GM12878 (cell line): ENCODE measurements around the gene PPP4R3B. TPM values are rescaled to one million over a fixed set of nuclear protein-coding genes. Genes with fewer than 3 reads are reported as not detected.

ENCODE experiments used
- ATAC-seq: fragments of 200-7000 bp; cut with Tn5 transposase; 3 replicates; pipeline ENCODE4 v1.9.1; 2020; ENCODE audit warnings: mild to moderate bottlenecking, moderate library complexity
- BruUV-seq: library from RNA; stranded (reverse); fragments of 400-500 nt; replicated peaks from 2 replicates; lab custom pipeline; 2021; lab: Mats Ljungman, UMichigan
- CTCF ChIA-PET: fragments of 300-600 bp; sonication (Branson Sonifier 250); formaldehyde crosslinking; extraction: SDS; loops from one replicate; lab custom pipeline; 2021; ENCODE audit warnings: inconsistent platforms; lab: Yijun Ruan, JAX
- POLR2A ChIA-PET: fragments of 350-600 bp; formaldehyde crosslinking; extraction: SDS; loops from one replicate; lab custom pipeline; 2021; ENCODE audit warnings: inconsistent platforms; lab: Charles Lee
- RAD21 ChIA-PET: fragments of 300-600 bp; sonication (Branson Sonifier 250); formaldehyde crosslinking; loops from one replicate; lab custom pipeline; 2023; ENCODE audit warnings: antibody characterized with exemption; ENCODE audit not compliant: unreplicated experiment; lab: Charles Lee
- SMC1A ChIA-PET: fragments of 300-600 bp; sonication (Branson Sonifier 250); formaldehyde crosslinking; loops from one replicate; lab custom pipeline; 2023; ENCODE audit not compliant: unreplicated experiment, uncharacterized antibody; lab: Charles Lee
- DNase-seq: peaks from one replicate; pipeline ENCODE4 v3.0.0-alpha.2; 2011; ENCODE audit warnings: low read depth, low spot score
- FAIRE-seq: peaks from 3 replicates; lab custom pipeline; 2011; peaks lifted over from hg19 to GRCh38; lab: Jason Lieb, UNC
- H2AFZ ChIP-seq: 2 replicates; pipeline ENCODE4 v1.6.0; 2011; ENCODE audit warnings: low read depth, low read length, control low read depth; ENCODE audit not compliant: control insufficient read depth
- H3K27ac ChIP-seq: 2 replicates; pipeline ENCODE4 v1.5.1; 2011; ENCODE audit warnings: control low read depth; ENCODE audit not compliant: control insufficient read depth, insufficient read depth
- H3K27me3 ChIP-seq, 2 experiments: replicated peaks in 1 of 2; 2 replicates each; pipeline versions ENCODE4 v1.6.0 to v1.6.1; 2011; ENCODE audit warnings: low read length in 1 of 2; ENCODE audit not compliant: control insufficient read depth in 2 of 2, insufficient read depth in 2 of 2
- H3K36me3 ChIP-seq, 2 experiments: 2 replicates each; pipeline ENCODE4 v1.5.1; 2011; ENCODE audit warnings: low read length in 1 of 2; ENCODE audit not compliant: control insufficient read depth in 2 of 2, insufficient read depth in 2 of 2
- H3K4me1 ChIP-seq: 2 replicates; pipeline ENCODE4 v1.6.1; 2011; ENCODE audit warnings: mild to moderate bottlenecking, low read length, moderate library complexity, mixed read lengths; ENCODE audit not compliant: control insufficient read depth, insufficient read depth
- H3K4me2 ChIP-seq: 2 replicates; pipeline ENCODE4 v1.6.0; 2011; ENCODE audit warnings: control low read depth; ENCODE audit not compliant: control insufficient read depth, insufficient read depth
- H3K4me3 ChIP-seq: fragments of 200-600 bp; sonication (generic); 2 replicates; pipeline ENCODE4 v1.5.1; 2016
- H3K79me2 ChIP-seq: 2 replicates; pipeline ENCODE4 v1.6.0; 2011; ENCODE audit warnings: low read length; ENCODE audit not compliant: control insufficient read depth, insufficient read depth
- H3K9ac ChIP-seq: 2 replicates; pipeline ENCODE4 v1.8.0; 2011; ENCODE audit warnings: low read length, control low read depth, mixed read lengths; ENCODE audit not compliant: control insufficient read depth, insufficient read depth
- H3K9me3 ChIP-seq: replicated peaks from 3 replicates; pipeline ENCODE4 v1.5.1; 2011; ENCODE audit warnings: mild to moderate bottlenecking, low read length; ENCODE audit not compliant: control insufficient read depth, insufficient read depth
- H4K20me1 ChIP-seq: 2 replicates; pipeline ENCODE4 v1.6.0; 2011; ENCODE audit not compliant: control insufficient read depth, insufficient read depth
- CREB1 ChIP-seq: IDR thresholded peaks from 2 replicates; pipeline ENCODE4 v1.6.1; 2012; ENCODE audit warnings: low read depth, mild to moderate bottlenecking, inconsistent platforms
- GATAD2B ChIP-seq: fragments of 450-650 bp; conservative IDR thresholded peaks from 2 replicates; pipeline ENCODE4 v1.6.1; 2017; ENCODE audit warnings: low read depth, mild to moderate bottlenecking, moderate library complexity
- HCFC1 ChIP-seq: fragments of 150-350 bp; IDR thresholded peaks from 2 replicates; pipeline ENCODE4 v1.6.1; 2014; ENCODE audit warnings: low read length
- MAX ChIP-seq: IDR thresholded peaks from 2 replicates; pipeline ENCODE4 v1.6.1; 2012; ENCODE audit warnings: low read depth, low read length, improper control_type of control experiment
- MLLT1 ChIP-seq: fragments of 450-650 bp; IDR thresholded peaks from 2 replicates; pipeline ENCODE4 v1.6.1; 2016; ENCODE audit warnings: mild to moderate bottlenecking
- MTA3 ChIP-seq: IDR thresholded peaks from 2 replicates; pipeline ENCODE4 v1.6.1; 2012; ENCODE audit warnings: low read length, inconsistent platforms, borderline replicate concordance
- NBN ChIP-seq: fragments of 450-650 bp; IDR thresholded peaks from 2 replicates; pipeline ENCODE4 v1.6.1; 2016
- RCOR1 ChIP-seq: conservative IDR thresholded peaks from 2 replicates; pipeline ENCODE4 v1.6.1; 2012; ENCODE audit warnings: low read depth, low read length, improper control_type of control experiment
- RUNX3 ChIP-seq: IDR thresholded peaks from 2 replicates; pipeline ENCODE4 v1.6.1; 2012; ENCODE audit warnings: low read length, inconsistent platforms
- SMAD1 ChIP-seq: fragments of 450-650 bp; IDR thresholded peaks from 2 replicates; pipeline ENCODE4 v1.6.1; 2018; ENCODE audit warnings: mild to moderate bottlenecking, low read depth; ENCODE audit not compliant: partially characterized antibody
- SMC3 ChIP-seq: IDR thresholded peaks from 2 replicates; pipeline ENCODE4 v1.6.1; 2011; ENCODE audit warnings: low read length, improper control_type of control experiment, borderline replicate concordance
- YBX1 ChIP-seq: fragments of 450-650 bp; IDR thresholded peaks from 2 replicates; pipeline ENCODE4 v1.6.1; 2016; ENCODE audit warnings: antibody characterized with exemption
- ZBTB33 ChIP-seq: fragments of 450-650 bp; IDR thresholded peaks from 2 replicates; pipeline ENCODE4 v1.6.1; 2017; ENCODE audit warnings: mild to moderate bottlenecking
- ZZZ3 ChIP-seq: IDR thresholded peaks from 2 replicates; pipeline ENCODE4 v1.6.1; 2011; ENCODE audit warnings: low read depth; ENCODE audit not compliant: control insufficient read depth, insufficient read length
- WGBS: methylation state at CpG from one replicate; pipeline ENCODE4 v1.1.6; 2016; ENCODE audit warnings: low lambda C conversion rate; ENCODE audit not compliant: insufficient replicate concordance, insufficient coverage; ENCODE audit errors: missing lambda C conversion rate; 5-methylcytosine and 5-hydroxymethylcytosine counted together
- in situ Hi-C: fragments of 300-500 bp; cut with MboI; formaldehyde crosslinking; loops from 9 replicates; pipeline ENCODE4 v1.14.3; 2018; ENCODE audit warnings: mixed read lengths
- intact Hi-C: fragments of 100-400 bp; cut with micrococcal nuclease; formaldehyde crosslinking; loops from one replicate; pipeline ENCODE4 v1.14.2; 2022; ENCODE audit not compliant: unreplicated experiment
- polyA plus RNA-seq, 11 experiments: library from polyadenylated mRNA; depleted of rRNA in 4 of 11; unstranded in 6 of 11; stranded (reverse) in 5 of 11; fragments of >200 nt; fragmentation: Nextera tagmentation in 4 of 11; fragmentation: Illumina TruSeq in 1 of 11; extraction: Ambion mirVana in 4 of 11; extraction: Trizol in 1 of 11; gene quantifications; 1 replicate in 1 of 11; 2 replicates in 10 of 11; pipeline versions ENCODE4 v1.2.1 to v1.2.3, GENCODE V29; 2011 to 2016; ENCODE audit warnings: inconsistent platforms in 2 of 11, missing spikeins in 2 of 11, low read depth in 1 of 11
- total RNA-seq, 4 experiments: library from RNA; depleted of rRNA in 3 of 4; stranded (reverse); fragments of >200 nt in 3 of 4; fragmentation: Illumina TruSeq in 1 of 4; extraction: Trizol in 1 of 4; gene quantifications; 2 replicates each; pipeline versions ENCODE4 v1.2.1 to v1.2.3, GENCODE V29; 2013 to 2021

Gene PPP4R3B
- total and polyA plus RNA-seq, 10 of the 15 experiments (the other 5 are each of a cell fraction or from before 2014, with no cell fraction given): 10.9 to 70.1 (median 49.2) TPM

DNA sequence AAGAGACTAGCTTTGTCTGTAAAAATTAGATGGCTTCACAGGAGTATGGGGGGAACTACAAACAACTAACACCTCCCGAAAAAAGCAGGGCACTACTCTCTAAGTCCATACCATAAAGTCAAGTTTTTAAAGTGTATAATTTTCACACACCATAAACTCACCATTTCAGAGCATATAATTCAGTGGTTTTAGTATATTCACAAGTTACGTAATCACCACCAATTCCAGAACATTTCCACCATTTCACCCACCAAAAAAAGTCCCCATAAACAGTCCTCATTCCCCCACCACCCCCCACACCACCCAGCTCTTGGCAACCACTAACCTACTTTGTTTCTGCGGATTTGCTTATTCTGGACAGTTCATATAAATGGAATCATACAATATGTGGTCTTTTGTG is 64.1 kb downstream of the PPP4R3B start:
- DNase-seq (no peak), FAIRE-seq (no peak), ATAC-seq (no peak)
- Histone ChIP-seq H3K4me3 (no peak overlapping the region), H3K27me3 (no peaks in the 10 kb centered on the region), H2AFZ (no peak overlapping the region), H3K36me3 (peaks cover 4 to 21% of the 10 kb centered on the region in 2 experiments), H3K9ac (no peak overlapping the region), H3K79me2 (no peaks in the 10 kb centered on the region), H3K4me1 (no peaks in the 10 kb centered on the region), H3K9me3 (no peaks in the 10 kb centered on the region), H4K20me1 (no peaks in the 10 kb centered on the region), H3K27ac (no peak overlapping the region), H3K4me2 (no peak overlapping the region)
- ChIA-PET CTCF (no interaction called here), SMC1A (interaction anchor here (0.6 kb wide), 1 partner anchor 941 kb away, joined by 3 read pairs; no protein-coding TSS in a partner anchor), POLR2A (no interaction called here), RAD21 (no interaction called here)
- 98% methylated on average over 3 of the region's 3 CpGs for WGBS
- in situ Hi-C loops (no loop called here), intact Hi-C loops (no loop called here)
- no TSS peak for BruUV-seq
- no peak for TF ChIP-seq MLLT1
- TF ChIP-seq ZZZ3: no peak
- no peak for TF ChIP-seq RUNX3
- no peak for TF ChIP-seq MTA3
- no peak for TF ChIP-seq GATAD2B
- no peak for TF ChIP-seq SMAD1
- TF ChIP-seq HCFC1: no peak
- TF ChIP-seq SMC3: no peak
- TF ChIP-seq ZBTB33: no peak
- no peak for TF ChIP-seq NBN
- TF ChIP-seq CREB1: no peak
- no peak for TF ChIP-seq MAX
- no peak for TF ChIP-seq YBX1
- no peak for TF ChIP-seq RCOR1
